ENCODE results near the gene VPREB3.
A peak's percentile ranks its signal among the peaks of the same experiment; 100 is the strongest.

DNA sequence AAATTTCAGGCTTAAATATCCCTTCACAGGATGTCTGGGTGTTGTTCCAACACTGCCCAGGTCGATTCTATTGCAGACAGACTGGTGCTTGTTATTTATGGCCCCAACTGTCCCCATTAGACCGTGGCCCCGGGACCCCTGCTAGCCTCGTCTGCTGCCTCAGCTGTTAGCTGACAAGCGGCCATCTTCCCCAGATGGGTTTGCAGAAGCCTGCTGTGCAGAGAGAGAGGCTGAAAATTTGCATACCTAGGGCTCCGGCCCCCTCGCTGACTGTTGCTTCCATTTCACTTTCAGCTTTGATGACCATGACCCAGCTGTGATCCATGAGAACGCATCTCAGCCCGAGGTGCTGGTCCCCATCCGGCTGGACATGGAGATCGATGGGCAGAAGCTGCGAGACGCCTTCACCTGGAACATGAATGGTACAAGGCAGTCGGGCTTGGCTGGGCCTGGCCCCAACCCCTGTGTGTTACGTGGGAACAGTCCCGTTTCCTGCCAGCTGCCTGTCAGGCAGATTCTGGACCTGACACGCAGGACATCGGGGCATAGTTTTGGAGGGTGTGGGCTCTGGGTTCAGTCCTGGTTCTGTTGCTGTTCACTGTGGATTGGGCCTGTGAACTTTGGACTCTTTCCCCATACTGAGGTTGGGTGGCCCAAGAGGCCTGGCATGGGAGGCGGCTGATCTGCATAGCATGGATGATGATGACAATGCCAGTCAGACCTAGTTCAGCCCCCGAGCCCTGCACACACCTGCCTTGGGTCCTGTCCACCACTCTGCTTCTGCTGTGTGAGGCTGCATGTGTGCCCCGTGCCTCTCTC lies 49.0 kb upstream of the VPREB3 start:
- TF ChIP-seq, protein P1, sequence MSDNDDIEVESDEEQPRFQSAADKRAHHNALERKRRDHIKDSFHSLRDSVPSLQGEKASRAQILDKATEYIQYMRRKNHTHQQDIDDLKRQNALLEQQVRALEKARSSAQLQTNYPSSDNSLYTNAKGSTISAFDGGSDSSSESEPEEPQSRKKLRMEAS (IDR thresholded peaks at IDR 0.05; ENCODE audit: low read depth, low read length), result no peak
- TF ChIP-seq CHD1 (IDR thresholded peaks at IDR 0.05; ENCODE audit: low read depth, low read length) (no peak), POLR2A (IDR thresholded peaks at IDR 0.05; ENCODE audit: low read depth, low read length) (peak; percentile 83)
- TF ChIP-seq, protein P2, sequence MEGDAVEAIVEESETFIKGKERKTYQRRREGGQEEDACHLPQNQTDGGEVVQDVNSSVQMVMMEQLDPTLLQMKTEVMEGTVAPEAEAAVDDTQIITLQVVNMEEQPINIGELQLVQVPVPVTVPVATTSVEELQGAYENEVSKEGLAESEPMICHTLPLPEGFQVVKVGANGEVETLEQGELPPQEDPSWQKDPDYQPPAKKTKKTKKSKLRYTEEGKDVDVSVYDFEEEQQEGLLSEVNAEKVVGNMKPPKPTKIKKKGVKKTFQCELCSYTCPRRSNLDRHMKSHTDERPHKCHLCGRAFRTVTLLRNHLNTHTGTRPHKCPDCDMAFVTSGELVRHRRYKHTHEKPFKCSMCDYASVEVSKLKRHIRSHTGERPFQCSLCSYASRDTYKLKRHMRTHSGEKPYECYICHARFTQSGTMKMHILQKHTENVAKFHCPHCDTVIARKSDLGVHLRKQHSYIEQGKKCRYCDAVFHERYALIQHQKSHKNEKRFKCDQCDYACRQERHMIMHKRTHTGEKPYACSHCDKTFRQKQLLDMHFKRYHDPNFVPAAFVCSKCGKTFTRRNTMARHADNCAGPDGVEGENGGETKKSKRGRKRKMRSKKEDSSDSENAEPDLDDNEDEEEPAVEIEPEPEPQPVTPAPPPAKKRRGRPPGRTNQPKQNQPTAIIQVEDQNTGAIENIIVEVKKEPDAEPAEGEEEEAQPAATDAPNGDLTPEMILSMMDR (IDR thresholded peaks at IDR 0.05 in 2 of 3, conservative IDR thresholded peaks at IDR 0.05 in 1 of 3; ENCODE audit: control insufficient read depth in 2 of 3, extremely low read depth in 1 of 3, insufficient read depth in 1 of 3, low read depth in 3 of 3, low read length in 3 of 3), result no peak

Measured in GM12878 (cell line).